Medulla oblongata (tissue), 1 donor: ENCODE results near the gene FDXR.
"Not testable (repeated sequence)": the region's sequence is repeated elsewhere in the genome, so short reads cannot be mapped to it uniquely, and the experiment has no call there.

Experiments used
- DNase-seq: peaks from one replicate; pipeline ENCODE4 v3.0.0-alpha.2; 2015; ENCODE audit errors: extremely low spot score

The FDXR gene

GRCh38 chr17:74871356-74872076 is 1.3 kb downstream of the FDXR start:
- DNase-seq = no peak

DNA sequence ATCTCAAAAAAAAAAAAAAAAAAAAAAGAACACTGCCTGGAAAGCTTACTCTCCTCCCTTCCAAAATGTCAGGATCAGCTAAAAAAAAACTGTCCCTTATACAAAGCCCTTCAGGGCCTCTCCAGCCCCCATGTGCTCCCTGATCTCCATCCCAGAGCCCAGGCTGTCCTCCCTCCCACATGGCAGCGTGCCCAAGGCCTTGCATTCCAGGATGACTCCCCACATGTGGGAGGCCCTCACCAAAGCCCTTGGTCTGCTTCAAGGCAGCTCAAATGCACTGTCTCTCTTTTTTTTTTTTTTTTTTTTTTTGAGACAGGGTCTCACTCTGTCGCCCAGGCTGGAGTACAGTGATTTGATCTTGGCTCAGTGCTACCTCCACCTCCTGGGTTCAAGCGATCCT is 2.3 kb downstream of the FDXR start:
- no peak for DNase-seq

GRCh38 chr17:74870028-74870427 is 2.8 kb downstream of the FDXR start:
- not testable (repeated sequence) for DNase-seq

- DNase-seq = no peak
These were observed 3.9 kb downstream of the FDXR start for GRCh38 chr17:74868908-74869255.

- no peak for DNase-seq
These were observed 4.4 kb downstream of the FDXR start for GRCh38 chr17:74868251-74868907.

GRCh38 chr17:74866198-74866835 is 6.5 kb downstream of the FDXR start:
- no peak for DNase-seq

DNA sequence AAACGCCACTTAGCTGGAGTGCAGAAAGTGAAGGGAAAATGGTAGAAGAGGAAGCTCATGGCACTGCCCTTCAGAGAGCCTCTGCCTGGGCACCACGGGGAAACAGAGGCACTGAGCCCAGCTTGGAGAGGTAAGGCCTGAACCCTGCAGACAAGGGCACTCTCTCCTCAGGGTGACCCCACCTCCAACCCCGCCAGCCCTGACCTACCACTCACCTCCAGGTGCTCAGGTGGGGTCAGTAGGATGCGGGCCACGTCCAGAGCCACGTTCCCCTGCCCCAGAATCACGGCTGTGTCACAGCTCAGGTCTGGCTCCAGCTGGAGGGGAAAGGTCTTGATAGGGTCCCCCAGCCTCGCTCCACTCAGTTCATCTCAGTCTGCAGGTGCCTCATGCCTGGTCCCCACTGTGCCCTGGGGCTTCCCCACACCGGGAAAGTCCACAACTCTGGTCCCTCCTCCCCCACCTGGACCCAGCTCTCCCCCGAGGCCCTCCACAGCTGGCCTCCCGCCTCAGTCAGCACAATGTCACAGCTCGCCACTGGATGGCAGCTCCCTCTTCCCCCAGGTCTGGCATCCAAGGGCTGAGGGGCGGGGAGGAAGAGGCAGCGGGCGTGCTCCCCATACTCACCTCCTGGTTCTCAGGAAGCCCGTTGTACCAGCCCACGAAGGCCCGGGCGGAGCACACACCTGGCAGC is 7.1 kb downstream of the FDXR start:
- no peak for DNase-seq

- peak; percentile 85 for DNase-seq
These were observed 7.9 kb downstream of the FDXR start for GRCh38 chr17:74864866-74865395.

DNA sequence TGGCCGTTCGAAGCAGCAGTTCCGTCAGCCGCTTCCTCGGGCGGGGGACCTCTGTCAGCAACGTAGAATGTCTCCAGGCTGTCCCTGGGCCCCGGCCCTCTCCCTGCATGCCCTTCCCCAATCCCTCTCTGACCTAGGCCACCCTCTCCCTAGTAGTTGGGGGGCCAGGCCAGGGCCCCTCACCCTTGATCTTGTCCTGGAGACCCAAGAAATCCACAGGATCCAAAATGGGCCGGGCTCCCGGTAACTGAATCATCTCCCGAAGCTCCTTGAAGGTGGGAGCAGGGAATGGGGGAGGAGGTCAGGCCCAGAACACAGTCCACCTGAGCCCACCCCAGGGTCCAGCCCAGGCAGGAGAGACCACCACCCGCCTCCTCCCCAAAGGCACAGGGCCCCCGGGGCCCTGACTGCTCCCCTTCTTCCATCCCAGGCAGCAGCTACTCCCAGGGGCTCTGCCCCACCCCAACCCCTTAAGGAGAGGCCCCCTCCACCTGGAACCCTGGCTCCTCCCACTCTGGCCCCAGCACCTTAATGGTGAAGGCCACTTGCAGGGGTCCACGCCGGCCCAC is 8.4 kb downstream of the FDXR start:
- DNase-seq = no peak

- no peak for DNase-seq
These were observed 9.1 kb downstream of the FDXR start for GRCh38 chr17:74863420-74864296.

- no peak for DNase-seq
These were observed 9.9 kb downstream of the FDXR start for GRCh38 chr17:74862919-74863318.

- DNase-seq = peak; percentile 88
These were observed 10.5 kb downstream of the FDXR start for GRCh38 chr17:74862108-74862901.

GRCh38 chr17:74861662-74862107 is 11.1 kb downstream of the FDXR start:
- DNase-seq = no peak

- DNase-seq = no peak
These were observed 11.7 kb downstream of the FDXR start for GRCh38 chr17:74860872-74861661.

DNA sequence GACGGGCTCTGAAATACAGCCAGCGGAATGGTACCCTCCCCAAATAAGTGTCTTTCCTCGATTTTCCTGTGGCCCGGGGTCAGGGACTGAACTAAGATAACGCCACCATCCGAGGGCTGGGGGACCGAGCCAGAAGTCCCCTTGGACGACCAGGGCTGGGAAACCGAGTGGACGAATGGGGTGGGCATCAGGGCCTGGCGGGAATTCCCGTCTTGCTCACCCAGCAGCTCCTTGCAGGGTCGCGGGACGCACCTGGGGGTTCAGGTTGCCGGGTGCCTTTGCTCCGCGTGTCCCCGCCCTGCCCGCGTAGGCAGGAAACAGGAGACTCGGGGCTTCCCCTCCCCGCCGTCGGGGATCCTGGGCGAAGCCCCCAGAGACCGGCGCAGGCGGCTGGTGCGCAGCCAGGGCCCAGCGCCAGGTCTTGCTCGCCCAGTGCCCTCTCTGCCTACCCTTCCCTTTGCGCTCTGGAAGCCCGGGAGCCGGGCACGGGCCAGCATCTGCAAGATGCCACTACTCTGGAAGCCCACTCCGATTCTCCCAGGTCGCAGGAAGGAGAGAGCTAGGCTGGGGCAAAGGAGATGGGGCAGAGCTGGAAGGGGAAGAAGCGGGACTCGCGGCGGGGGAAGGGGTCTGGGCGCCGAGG is 12.4 kb downstream of the FDXR start:
- DNase-seq = no peak

DNA sequence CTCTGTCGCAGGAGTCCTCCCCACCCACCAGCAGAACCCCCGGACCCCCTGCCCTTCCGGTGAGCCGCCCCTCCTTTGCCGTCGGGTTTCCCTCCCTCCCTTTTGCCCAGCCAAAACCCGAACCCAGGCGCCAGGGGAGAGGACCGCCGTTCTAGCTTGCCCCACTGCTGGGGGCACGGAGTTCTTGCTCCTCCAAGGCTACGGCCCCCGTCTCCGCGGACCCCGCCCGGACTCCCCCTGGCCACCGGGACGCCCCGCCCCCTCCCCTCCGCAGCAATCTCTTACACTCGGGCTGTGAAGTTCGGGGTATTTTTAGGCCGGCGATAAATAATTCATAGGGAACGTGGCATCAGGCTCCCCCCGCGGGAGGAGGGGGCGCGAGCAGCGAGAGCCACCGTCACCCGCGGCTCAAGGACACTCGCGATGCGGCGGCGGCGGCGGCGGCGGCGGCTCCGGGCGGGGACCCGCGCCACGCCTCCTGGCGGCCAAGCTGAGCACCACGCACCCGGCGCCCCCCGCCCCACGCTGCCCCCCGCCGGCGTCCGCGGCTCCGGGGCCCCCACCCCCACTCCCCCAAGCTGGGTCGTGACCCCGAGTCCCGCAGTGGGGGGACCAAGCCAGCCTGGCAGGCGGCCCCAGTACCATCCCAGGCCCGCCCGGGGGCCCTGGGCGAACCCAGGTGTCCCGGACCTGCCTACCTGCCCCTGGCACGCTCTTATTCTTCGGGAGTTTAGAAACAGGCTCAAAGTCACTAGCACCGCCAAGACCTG is 13.2 kb downstream of the FDXR start, which contains the start of gene GRIN2C:
GRIN2C (minus strand) TSS at position 427 of the 770 bp plus-strand sequence. CDS start 4,793 bp downstream, outside the sequence.
- no peak for DNase-seq

GRCh38 chr17:74858672-74859458 is 13.9 kb downstream of the FDXR start:
- no peak for DNase-seq
